SU-DHL-6 (cell line): ENCODE data around the gene HSBP1.

Experiments
- H2AFZ ChIP-seq: fragments of 200-600 bp; sonication (generic); 2 replicates; pipeline ENCODE4 v1.6.1; 2014; ENCODE audit warnings: low read depth, mild to moderate bottlenecking, moderate library complexity, mixed read lengths, antibody characterized with exemption, low read length; ENCODE audit not compliant: severe bottlenecking
- H3F3A ChIP-seq: fragments of 200-600 bp; shearing (Covaris generic); 2 replicates; pipeline ENCODE4 v1.6.0; 2016; ENCODE audit warnings: antibody characterized with exemption, mild to moderate bottlenecking; ENCODE audit not compliant: insufficient read depth
- H3K27ac ChIP-seq: fragments of 200-600 bp; sonication (generic); 2 replicates; pipeline ENCODE4 v1.5.1; 2016; ENCODE audit warnings: low read depth, mild to moderate bottlenecking, low read length, moderate library complexity, mixed read lengths
- H3K27me3 ChIP-seq: fragments of 200-600 bp; sonication (generic), shearing (Covaris generic); 2 replicates; pipeline ENCODE4 v1.6.0; 2014; ENCODE audit warnings: mild to moderate bottlenecking, low read length
- H3K36me3 ChIP-seq: fragments of 200-600 bp; sonication (generic); 2 replicates; pipeline ENCODE4 v1.6.1; 2014; ENCODE audit warnings: mild to moderate bottlenecking, low read length, mixed read lengths
- H3K4me2 ChIP-seq: fragments of 300-600, 200-600 bp; shearing (Covaris generic), sonication (generic); 2 replicates; pipeline ENCODE4 v1.6.0; 2014; ENCODE audit warnings: low read length, low read depth, mild to moderate bottlenecking; ENCODE audit not compliant: poor library complexity, severe bottlenecking
- H3K4me3 ChIP-seq: fragments of 200-600 bp; sonication (generic); 2 replicates; pipeline ENCODE4 v1.5.1; 2014; ENCODE audit warnings: antibody characterized with exemption, low read length, mild to moderate bottlenecking, mixed read lengths; ENCODE audit not compliant: insufficient read depth, poor library complexity, severe bottlenecking
- H3K79me2 ChIP-seq: fragments of 200-600 bp; sonication (generic); 2 replicates; pipeline ENCODE4 v1.6.1; 2014; ENCODE audit warnings: mild to moderate bottlenecking, low read length, moderate library complexity; ENCODE audit not compliant: insufficient read depth
- H3K9ac ChIP-seq: fragments of 200-600 bp; sonication (generic); 2 replicates; pipeline ENCODE4 v1.7.0; 2014; ENCODE audit warnings: mild to moderate bottlenecking, low read length
- H3K9me2 ChIP-seq: fragments of 200-600 bp; sonication (generic); replicated peaks from 2 replicates; pipeline ENCODE4 v1.6.1; 2014; ENCODE audit warnings: low read length; ENCODE audit not compliant: insufficient read depth
- H3K9me3 ChIP-seq: fragments of 200-600 bp; sonication (generic); 2 replicates; pipeline ENCODE4 v1.6.1; 2014; ENCODE audit warnings: low read length, mixed read lengths; ENCODE audit not compliant: insufficient read depth
- H4K20me1 ChIP-seq: fragments of 200-600 bp; sonication (generic); 2 replicates; pipeline ENCODE4 v1.6.1; 2014; ENCODE audit warnings: low read depth, mild to moderate bottlenecking, antibody characterized with exemption, low read length, moderate library complexity, mixed read lengths
- CTCF ChIP-seq: fragments of 200-600 bp; sonication (generic); IDR thresholded peaks from one replicate; pipeline ENCODE4 v1.5.1; 2017; ENCODE audit warnings: antibody characterized with exemption, mild to moderate bottlenecking, low read length, moderate library complexity; ENCODE audit not compliant: insufficient read depth, poor library complexity, severe bottlenecking
- EZH2phosphoT487 ChIP-seq: fragments of 200-600 bp; sonication (generic), shearing (Covaris generic); conservative IDR thresholded peaks from 2 replicates; pipeline ENCODE4 v1.6.1; 2018; ENCODE audit warnings: mild to moderate bottlenecking, antibody characterized with exemption, low read length, moderate library complexity, mixed read lengths

The HSBP1 gene

GRCh38 chr16:83840060-83840617, 32.4 kb downstream of the HSBP1 start:
- H3K9me2 ChIP-seq: no peaks in the 10 kb centered on the region
- H3K27me3 ChIP-seq: no peaks in the 10 kb centered on the region
- H3K4me2 ChIP-seq: no peak overlapping the region
- no peak overlapping the region for H3K27ac ChIP-seq
- no peaks in the 10 kb centered on the region for H3F3A ChIP-seq
- no peak overlapping the region for H3K9ac ChIP-seq
- H3K79me2 ChIP-seq: no peaks in the 10 kb centered on the region
- no peaks in the 10 kb centered on the region for H4K20me1 ChIP-seq
- H2AFZ ChIP-seq: no peak overlapping the region
- no peaks in the 10 kb centered on the region for H3K9me3 ChIP-seq
- TF ChIP-seq EZH2phosphoT487 (no peak), CTCF (no peak)
- H3K4me3 ChIP-seq: no peak overlapping the region
- no peaks in the 10 kb centered on the region for H3K36me3 ChIP-seq

- no peak overlapping the region for H3K27ac ChIP-seq
- H3K9ac ChIP-seq: no peak overlapping the region
- H3K4me2 ChIP-seq: no peak overlapping the region
- no peak overlapping the region for H3K4me3 ChIP-seq
- H3F3A ChIP-seq: no peaks in the 10 kb centered on the region
- no peaks in the 10 kb centered on the region for H3K9me2 ChIP-seq
- no peaks in the 10 kb centered on the region for H4K20me1 ChIP-seq
- no peaks in the 10 kb centered on the region for H3K9me3 ChIP-seq
- no peak overlapping the region for H2AFZ ChIP-seq
- no peaks in the 10 kb centered on the region for H3K36me3 ChIP-seq
- TF ChIP-seq EZH2phosphoT487: no peak
- TF ChIP-seq CTCF: no peak
- H3K27me3 ChIP-seq: no peaks in the 10 kb centered on the region
- H3K79me2 ChIP-seq: no peaks in the 10 kb centered on the region
Observed at GRCh38 chr16:83842291-83842690, 34.5 kb downstream of the HSBP1 start.

GRCh38 chr16:83842756-83843507, 35.2 kb downstream of the HSBP1 start:
- Histone ChIP-seq H3K4me3 (no peak overlapping the region), H3K27ac (no peak overlapping the region), H3K36me3 (no peaks in the 10 kb centered on the region), H3K9me2 (no peaks in the 10 kb centered on the region), H3K9me3 (no peaks in the 10 kb centered on the region), H3K9ac (no peak overlapping the region), H3K4me2 (no peak overlapping the region), H3K79me2 (no peaks in the 10 kb centered on the region), H3K27me3 (no peaks in the 10 kb centered on the region), H4K20me1 (no peaks in the 10 kb centered on the region), H2AFZ (no peak overlapping the region), H3F3A (no peaks in the 10 kb centered on the region)
- TF ChIP-seq CTCF (no peak), EZH2phosphoT487 (no peak)
